Activated T-helper 1 cell treated with anti-CD3 and anti-CD28 coated beads, Interleukin-12 subunit alpha, Interleukin-12 subunit beta, Interleukin-2, Interleukin-4 antibody, amounts not matched to agents 30 ng/mL and 10 ng/mL and 1 ng/mL, durations not matched to agents 14 hours and 24 hours and 36 hours (primary cell): ENCODE results near the gene MAP2K4. TPM values are rescaled to one million over a fixed set of nuclear protein-coding genes. Genes with fewer than 3 reads are reported as not detected.

Source experiments
- DNase-seq: peaks from one replicate; pipeline ENCODE4 v3.0.0; 2021; ENCODE audit warnings: low spot score
- H3K27ac Mint-ChIP-seq: one replicate; pipeline ENCODE4 v1.8.0; 2021; ENCODE audit warnings: mild to moderate bottlenecking, mixed read lengths
- H3K27me3 Mint-ChIP-seq: one replicate; pipeline ENCODE4 v1.8.0; 2022; ENCODE audit warnings: mild to moderate bottlenecking, moderate library complexity, mixed read lengths; ENCODE audit not compliant: insufficient read depth
- H3K36me3 Mint-ChIP-seq: one replicate; pipeline ENCODE4 v1.8.0; 2021; ENCODE audit warnings: low read depth, mixed read lengths
- H3K4me1 Mint-ChIP-seq: one replicate; pipeline ENCODE4 v1.8.0; 2021; ENCODE audit warnings: low read depth, mixed read lengths
- H3K4me3 Mint-ChIP-seq: one replicate; pipeline ENCODE4 v1.8.0; 2021; ENCODE audit warnings: mild to moderate bottlenecking, moderate library complexity, mixed read lengths
- H3K9me3 Mint-ChIP-seq: one replicate; pipeline ENCODE4 v1.8.0; 2021; ENCODE audit warnings: mixed read lengths
- intact Hi-C: fragments of 100-400 bp; cut with micrococcal nuclease; formaldehyde crosslinking; loops from one replicate; pipeline ENCODE4 v1.15.1; 2024
- total RNA-seq: library from RNA; stranded (reverse); gene quantifications from 2 replicates; pipeline ENCODE4 v1.2.3, GENCODE V29; 2022

The MAP2K4 gene
- total RNA-seq, 1 donor from 2014 or later: 34.7 TPM

DNA sequence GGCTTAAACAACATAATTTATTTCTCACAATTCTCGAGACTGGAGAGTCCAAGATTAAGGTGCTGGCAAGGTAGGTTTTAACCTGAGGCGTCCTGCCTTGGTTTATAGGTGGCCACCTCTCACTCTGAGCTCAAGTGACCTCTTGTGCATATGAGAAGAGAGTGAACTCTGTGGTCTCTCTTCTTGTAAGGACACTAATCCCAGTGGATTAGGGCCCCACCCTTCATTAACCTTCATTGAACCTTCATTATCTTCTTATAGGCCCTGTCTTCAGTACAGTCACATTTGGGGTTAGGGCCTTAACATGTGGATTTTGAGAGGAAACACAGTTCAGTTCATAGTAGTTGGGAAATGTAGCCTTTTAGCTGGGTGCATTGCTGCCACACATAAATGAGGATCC lies 57.1 kb downstream of the MAP2K4 start:
- Mint-ChIP-seq H3K27ac (no peak overlapping the region), H3K27me3 (no peaks in the 10 kb centered on the region), H3K36me3 (peaks cover 37% of the 10 kb centered on the region), H3K9me3 (peaks cover 3% of the 10 kb centered on the region), H3K4me3 (no peak overlapping the region), H3K4me1 (peaks cover 12% of the 10 kb centered on the region)
- intact Hi-C loops: no loop called here
- no peak for DNase-seq

- H3K9me3 Mint-ChIP-seq: peaks cover 3% of the 10 kb centered on the region
- intact Hi-C loops: no loop called here
- H3K36me3 Mint-ChIP-seq: peaks cover 36% of the 10 kb centered on the region
- H3K4me3 Mint-ChIP-seq: no peak overlapping the region
- no peak for DNase-seq
- no peaks in the 10 kb centered on the region for H3K27me3 Mint-ChIP-seq
- no peak overlapping the region for H3K27ac Mint-ChIP-seq
- H3K4me1 Mint-ChIP-seq: peaks cover 12% of the 10 kb centered on the region
Measured at GRCh38 chr17:12078791-12079190, 58.1 kb downstream of the MAP2K4 start.

DNA sequence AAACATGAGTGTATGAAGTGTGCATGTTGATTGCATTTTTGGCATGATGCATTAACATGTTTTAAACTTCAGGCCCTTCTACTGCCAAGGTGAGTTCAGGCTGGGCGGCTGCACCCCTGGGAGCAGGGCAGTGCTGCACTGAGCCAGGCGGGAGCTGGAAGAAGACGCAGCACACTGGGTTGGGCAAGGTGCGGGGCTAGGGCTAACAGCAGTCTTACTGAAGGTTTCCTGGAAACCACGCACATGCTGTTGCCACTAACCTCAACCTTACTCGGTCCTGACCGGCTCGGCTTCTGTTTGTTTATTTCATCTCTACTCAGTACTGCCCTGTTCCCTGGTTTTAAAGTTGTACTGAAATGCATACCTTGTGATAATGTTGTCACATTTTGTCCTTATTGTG lies 61.0 kb downstream of the MAP2K4 start:
- DNase-seq: no peak
- Mint-ChIP-seq H3K27ac (no peak overlapping the region), H3K4me3 (no peak overlapping the region), H3K9me3 (peaks cover 3% of the 10 kb centered on the region), H3K4me1 (peaks cover 17% of the 10 kb centered on the region), H3K36me3 (peaks cover 34% of the 10 kb centered on the region), H3K27me3 (no peaks in the 10 kb centered on the region)
- intact Hi-C loops: no loop called here

GRCh38 chr17:12085076-12085949 lies 64.6 kb downstream of the MAP2K4 start:
- peaks cover 27% of the 10 kb centered on the region for H3K36me3 Mint-ChIP-seq
- no peaks in the 10 kb centered on the region for H3K9me3 Mint-ChIP-seq
- peaks cover 15% of the 10 kb centered on the region for H3K4me1 Mint-ChIP-seq
- no peak overlapping the region for H3K27ac Mint-ChIP-seq
- DNase-seq: no peak
- H3K4me3 Mint-ChIP-seq: no peak overlapping the region
- intact Hi-C loops: no loop called here
- H3K27me3 Mint-ChIP-seq: no peaks in the 10 kb centered on the region

DNA sequence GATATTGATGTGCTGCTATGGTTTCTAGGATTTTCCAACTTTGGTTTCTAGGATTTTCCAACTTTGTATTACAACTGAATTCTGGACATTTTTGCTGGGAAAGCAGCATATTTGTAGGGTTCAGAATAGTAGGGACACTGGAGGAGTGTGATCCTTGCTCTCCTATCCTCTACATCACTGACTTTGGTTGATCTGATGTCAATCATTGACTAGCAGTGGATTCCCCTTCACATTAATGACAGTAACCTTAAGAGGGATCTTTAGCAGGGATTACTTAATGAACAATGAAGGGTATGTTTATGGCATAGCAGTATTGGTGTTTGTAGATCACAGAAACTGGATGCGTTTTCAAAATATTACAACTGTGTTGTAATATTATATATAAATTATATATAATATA lies 67.4 kb downstream of the MAP2K4 start:
- no peaks in the 10 kb centered on the region for H3K27me3 Mint-ChIP-seq
- intact Hi-C loops: no loop called here
- no peak overlapping the region for H3K4me3 Mint-ChIP-seq
- no peak for DNase-seq
- peaks cover 22% of the 10 kb centered on the region for H3K36me3 Mint-ChIP-seq
- H3K9me3 Mint-ChIP-seq: no peaks in the 10 kb centered on the region
- peaks cover 15% of the 10 kb centered on the region for H3K4me1 Mint-ChIP-seq
- no peak overlapping the region for H3K27ac Mint-ChIP-seq

DNA sequence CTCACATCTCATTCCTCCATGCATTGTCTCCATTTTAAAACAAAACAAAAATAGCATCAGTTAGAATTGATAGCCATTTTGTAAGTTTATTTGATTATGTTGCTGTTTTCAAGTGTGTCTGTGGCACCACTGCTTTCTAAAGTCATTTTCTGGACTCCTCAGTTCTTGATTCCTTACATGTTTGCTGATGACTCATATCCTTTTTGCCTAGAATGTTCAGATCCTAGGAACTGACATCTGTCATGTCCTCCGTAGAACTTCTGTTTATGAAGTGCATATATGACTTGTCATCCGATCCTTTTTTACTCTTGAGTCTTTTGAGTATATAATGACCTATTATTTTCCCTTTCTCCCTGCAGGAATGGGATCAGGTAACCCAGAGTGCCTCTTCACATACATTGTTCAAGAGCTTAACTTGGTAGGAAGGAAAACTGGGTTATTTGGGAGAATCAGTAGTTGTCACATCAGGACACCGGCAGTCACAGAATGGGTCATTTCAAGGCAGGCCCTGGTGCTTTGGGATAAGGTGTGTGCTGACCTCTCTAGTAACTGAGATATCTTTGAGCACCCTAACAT lies 69.2 kb downstream of the MAP2K4 start:
- intact Hi-C loops: no loop called here
- Mint-ChIP-seq H3K4me1 (peaks cover 15% of the 10 kb centered on the region), H3K27ac (no peak overlapping the region), H3K27me3 (no peaks in the 10 kb centered on the region), H3K9me3 (no peaks in the 10 kb centered on the region), H3K4me3 (no peak overlapping the region), H3K36me3 (peaks cover 18% of the 10 kb centered on the region)
- DNase-seq: no peak

DNA sequence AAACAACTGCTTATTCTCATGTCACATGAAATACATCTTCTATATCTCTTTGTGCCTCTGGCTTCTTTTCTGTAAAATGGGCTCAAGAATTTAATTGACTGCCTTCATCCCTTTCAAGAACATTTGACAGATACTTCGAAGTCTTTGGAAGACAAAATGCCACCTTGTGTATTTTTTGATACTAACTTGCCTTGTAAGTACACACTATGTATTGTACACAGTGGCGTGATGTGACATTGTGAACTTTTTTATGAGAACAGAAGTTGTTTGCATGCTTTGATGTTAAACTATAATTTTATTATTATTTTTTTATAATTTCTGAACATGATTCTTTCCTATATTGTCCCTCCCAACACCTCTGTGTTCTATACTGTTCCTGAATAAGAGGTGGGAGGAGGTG lies 73.7 kb downstream of the MAP2K4 start:
- Mint-ChIP-seq H3K9me3 (no peaks in the 10 kb centered on the region), H3K27me3 (no peaks in the 10 kb centered on the region), H3K4me3 (no peak overlapping the region), H3K36me3 (peaks cover 17% of the 10 kb centered on the region), H3K4me1 (peaks cover 6% of the 10 kb centered on the region), H3K27ac (no peak overlapping the region)
- no peak for DNase-seq
- intact Hi-C loops: no loop called here

- intact Hi-C loops: no loop called here
- Mint-ChIP-seq H3K4me3 (no peak overlapping the region), H3K36me3 (peaks cover 12% of the 10 kb centered on the region), H3K4me1 (no peaks in the 10 kb centered on the region), H3K27me3 (no peaks in the 10 kb centered on the region), H3K27ac (no peak overlapping the region), H3K9me3 (no peaks in the 10 kb centered on the region)
- no peak for DNase-seq
Measured at GRCh38 chr17:12095522-12095921, 74.8 kb downstream of the MAP2K4 start.

GRCh38 chr17:12097326-12097725 lies 76.6 kb downstream of the MAP2K4 start:
- Mint-ChIP-seq H3K4me3 (no peak overlapping the region), H3K9me3 (no peaks in the 10 kb centered on the region), H3K4me1 (no peaks in the 10 kb centered on the region), H3K27ac (no peak overlapping the region), H3K27me3 (no peaks in the 10 kb centered on the region), H3K36me3 (peaks cover 10% of the 10 kb centered on the region)
- intact Hi-C loops: no loop called here
- DNase-seq: no peak

DNA sequence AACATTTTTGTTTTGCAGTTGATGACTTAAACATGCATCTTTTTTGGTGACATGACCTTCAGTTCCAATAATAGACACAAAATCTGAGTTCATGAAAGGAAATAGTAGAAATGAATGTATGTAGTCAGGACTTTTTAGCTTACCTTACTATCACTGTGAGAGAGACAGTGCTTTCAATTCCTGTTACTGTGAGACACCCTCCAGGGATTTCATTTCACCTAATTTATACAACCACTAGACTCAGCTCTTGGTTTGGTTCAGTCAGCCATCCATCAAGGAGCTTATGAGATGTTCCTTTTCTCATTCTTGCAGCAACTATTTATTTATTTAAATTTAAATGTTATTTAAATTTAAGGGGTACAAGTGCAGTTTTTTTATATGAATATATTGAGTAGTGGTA lies 77.9 kb downstream of the MAP2K4 start:
- H3K27ac Mint-ChIP-seq: no peak overlapping the region
- intact Hi-C loops: no loop called here
- no peaks in the 10 kb centered on the region for H3K27me3 Mint-ChIP-seq
- H3K9me3 Mint-ChIP-seq: no peaks in the 10 kb centered on the region
- no peak for DNase-seq
- no peaks in the 10 kb centered on the region for H3K4me1 Mint-ChIP-seq
- no peak overlapping the region for H3K4me3 Mint-ChIP-seq
- H3K36me3 Mint-ChIP-seq: peaks cover 10% of the 10 kb centered on the region

DNA sequence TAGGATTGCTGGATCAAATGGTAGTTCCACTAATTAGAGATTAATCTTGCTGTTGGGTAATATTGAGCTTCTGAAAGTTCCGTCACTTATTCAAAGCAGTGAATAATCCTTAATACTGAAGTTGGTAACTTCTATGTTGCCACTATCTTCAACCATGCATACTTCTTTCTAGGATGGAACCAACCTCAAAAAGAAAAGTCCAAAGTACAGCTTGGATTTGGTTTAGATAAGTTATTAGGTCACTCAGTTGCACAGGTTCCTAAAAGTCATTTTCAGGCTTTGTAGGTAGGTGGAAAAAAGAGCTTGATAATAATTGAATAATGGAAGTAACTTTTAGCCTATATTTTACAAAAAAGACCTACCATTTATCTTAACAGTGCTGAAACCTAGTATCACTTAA lies 78.7 kb downstream of the MAP2K4 start:
- H3K36me3 Mint-ChIP-seq: peaks cover 10% of the 10 kb centered on the region

DNA sequence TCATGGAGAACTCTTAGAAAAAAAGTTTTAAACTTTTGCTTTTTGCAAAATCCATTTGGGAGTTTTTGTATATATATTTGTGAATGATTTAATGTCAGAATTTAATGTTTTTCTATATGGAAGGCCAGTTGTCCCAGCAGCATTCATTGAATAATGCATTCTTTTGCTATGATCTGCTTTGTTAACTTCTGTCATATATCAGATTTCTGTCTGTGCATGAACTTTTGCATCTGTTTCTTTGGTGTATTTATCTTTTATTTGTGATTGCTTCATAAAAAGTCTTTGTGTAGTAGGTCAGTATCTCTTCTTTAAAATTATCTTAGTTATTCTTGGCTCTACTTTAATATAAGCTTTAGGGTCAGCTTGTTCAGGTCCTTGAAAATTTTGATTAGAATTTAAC lies 84.2 kb downstream of the MAP2K4 start:
- Mint-ChIP-seq H3K36me3 (peaks cover 7% of the 10 kb centered on the region), H3K4me1 (no peaks in the 10 kb centered on the region), H3K4me3 (no peak overlapping the region), H3K27ac (no peak overlapping the region), H3K27me3 (no peaks in the 10 kb centered on the region), H3K9me3 (no peaks in the 10 kb centered on the region)
- DNase-seq: no peak
- intact Hi-C loops: loop anchor here (10.0 kb wide), 1 partner anchor 110 kb away; the partner anchor contains the start of gene ZNF18

More for the DNA sequence above, 78.7 kb downstream of the MAP2K4 start:
- Mint-ChIP-seq H3K27me3 (no peaks in the 10 kb centered on the region), H3K27ac (no peak overlapping the region), H3K4me1 (no peaks in the 10 kb centered on the region), H3K4me3 (no peak overlapping the region), H3K9me3 (no peaks in the 10 kb centered on the region)
- intact Hi-C loops: no loop called here
- DNase-seq: no peak

DNA sequence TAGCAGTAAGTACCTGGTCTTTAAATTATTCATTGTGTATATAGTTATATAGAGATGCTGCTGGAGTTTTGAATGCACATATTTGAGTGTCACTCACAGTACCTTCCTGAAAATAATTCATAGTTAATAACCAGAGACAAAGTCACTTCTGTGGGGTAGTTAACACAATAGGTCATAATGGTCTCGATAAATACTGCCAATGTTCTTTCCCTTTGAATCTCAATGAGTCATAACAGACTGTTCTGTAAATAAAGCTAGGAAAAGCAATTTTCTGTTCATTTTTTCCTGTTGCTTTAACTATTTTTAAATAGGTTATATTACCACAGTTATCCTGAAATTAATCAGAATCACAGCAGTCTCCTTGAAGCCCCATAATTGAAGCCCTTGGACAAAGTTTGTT lies 87.2 kb downstream of the MAP2K4 start:
- DNase-seq: no peak
- no peaks in the 10 kb centered on the region for H3K9me3 Mint-ChIP-seq
- no peak overlapping the region for H3K27ac Mint-ChIP-seq
- no peaks in the 10 kb centered on the region for H3K4me1 Mint-ChIP-seq
- intact Hi-C loops: loop anchor here (10.0 kb wide), 1 partner anchor 113 kb away; the partner anchor contains the start of gene ZNF18
- peaks cover 20% of the 10 kb centered on the region for H3K36me3 Mint-ChIP-seq
- H3K27me3 Mint-ChIP-seq: no peaks in the 10 kb centered on the region
- H3K4me3 Mint-ChIP-seq: no peak overlapping the region
